NCI-H748 (cell line): ENCODE results near the gene NIM1K.
"Not testable (repeated sequence)": the region's sequence is repeated elsewhere in the genome, so short reads cannot be mapped to it uniquely, and the experiment has no call there.

Experiments used
- DNase-seq: peaks from one replicate; lab custom pipeline; 2025; ENCODE audit not compliant: unreplicated experiment; lab: John Stamatoyannopoulos, UW

NIM1K gene

DNA sequence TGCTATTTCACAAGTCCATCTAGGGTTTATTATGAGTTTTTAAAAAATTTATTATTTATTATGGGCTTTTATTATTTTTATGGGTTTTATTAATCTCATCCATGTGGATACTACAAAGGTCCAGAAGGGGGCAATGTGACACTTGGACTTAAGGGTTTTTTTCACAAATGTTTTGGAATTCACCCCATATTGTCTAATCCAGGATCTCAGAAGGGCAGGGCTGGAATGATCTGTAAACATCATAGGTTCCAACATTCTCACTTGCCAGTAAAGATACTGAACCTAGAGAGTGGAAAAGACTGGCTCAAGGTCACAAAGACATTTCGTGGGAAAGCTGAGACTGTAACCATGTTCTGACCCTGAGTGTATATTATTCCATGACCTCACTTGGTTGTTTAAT lies 35.6 kb downstream of the NIM1K start:
- peak; percentile 61 for DNase-seq

DNA sequence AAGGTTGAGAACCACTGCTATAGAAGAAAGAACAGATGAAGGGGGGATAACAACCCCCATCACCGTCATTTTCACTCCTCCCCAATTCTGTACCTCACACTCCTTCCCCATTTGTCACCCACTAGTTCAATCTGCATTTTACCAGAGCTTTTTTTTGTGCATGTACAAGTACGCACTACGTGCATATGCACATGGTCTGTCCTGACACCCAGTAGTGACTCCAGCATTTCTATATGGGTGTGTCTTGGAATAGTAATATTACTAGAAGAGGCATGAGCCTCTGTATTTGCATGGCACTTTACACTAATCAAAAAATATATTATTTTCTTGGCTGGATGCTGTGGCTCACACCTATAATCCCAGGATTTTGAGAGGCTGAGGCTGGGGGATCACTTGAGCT lies 38.7 kb downstream of the NIM1K start:
- DNase-seq, result no peak

- peak; percentile 62 for DNase-seq
Observed at GRCh38 chr5:43231977-43232376, 40.0 kb downstream of the NIM1K start.

GRCh38 chr5:43232943-43233833 lies 41.2 kb downstream of the NIM1K start:
- DNase-seq, result peak; percentile 34

DNA sequence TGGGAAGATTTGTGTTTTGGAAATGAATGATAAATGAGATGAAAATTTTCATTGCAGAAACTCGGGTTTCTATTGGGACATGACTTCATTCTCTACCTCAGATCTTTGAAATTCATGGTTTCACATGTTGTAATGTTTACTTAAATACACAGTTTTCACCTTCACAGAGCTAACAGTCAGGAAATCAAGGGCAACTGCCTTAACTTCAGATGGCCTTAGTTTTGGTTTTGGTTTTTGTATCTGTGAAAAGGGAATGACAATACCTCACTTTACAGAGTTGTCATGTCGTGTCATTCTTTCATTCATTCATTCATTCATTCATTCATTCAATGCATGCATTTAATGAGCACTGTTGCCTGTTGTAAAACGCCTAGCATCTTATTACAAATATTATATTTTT lies 41.9 kb downstream of the NIM1K start:
- DNase-seq, result no peak

DNA sequence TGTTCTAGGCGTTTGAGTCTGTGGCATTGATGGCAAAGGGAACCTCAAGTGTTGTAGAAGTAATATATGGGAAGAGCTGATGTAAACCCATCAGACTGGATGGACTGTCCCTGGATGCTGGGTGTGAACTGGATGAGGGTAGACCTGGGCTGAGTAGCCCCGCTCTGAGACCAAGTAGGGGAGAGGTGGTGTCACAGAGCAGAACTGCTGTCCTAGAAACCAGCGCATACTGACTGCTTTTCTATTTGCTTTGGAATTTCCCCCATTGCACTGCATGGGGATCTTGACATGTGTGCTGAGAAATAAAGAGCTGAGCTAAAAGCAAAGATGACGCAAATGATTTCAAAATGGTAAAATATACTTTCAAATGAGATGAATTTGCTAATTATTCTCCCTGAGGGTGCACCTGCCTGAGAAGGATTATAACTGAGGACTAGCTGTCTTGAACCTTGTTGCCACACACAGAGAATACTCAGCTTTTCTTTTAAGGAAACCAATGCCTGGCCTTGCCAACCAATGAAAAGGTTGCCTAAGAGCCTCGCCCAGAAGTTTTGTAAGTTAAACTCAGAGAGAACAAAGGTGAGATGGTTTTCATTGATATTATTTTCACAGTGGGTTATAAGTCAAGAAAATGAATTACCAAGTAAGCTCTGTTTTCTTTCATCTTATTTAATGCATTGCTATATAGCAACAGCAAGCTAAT lies 44.8 kb downstream of the NIM1K start:
- DNase-seq, result no peak

GRCh38 chr5:43242196-43242595 lies 50.2 kb downstream of the NIM1K start:
- DNase-seq, result no peak

DNA sequence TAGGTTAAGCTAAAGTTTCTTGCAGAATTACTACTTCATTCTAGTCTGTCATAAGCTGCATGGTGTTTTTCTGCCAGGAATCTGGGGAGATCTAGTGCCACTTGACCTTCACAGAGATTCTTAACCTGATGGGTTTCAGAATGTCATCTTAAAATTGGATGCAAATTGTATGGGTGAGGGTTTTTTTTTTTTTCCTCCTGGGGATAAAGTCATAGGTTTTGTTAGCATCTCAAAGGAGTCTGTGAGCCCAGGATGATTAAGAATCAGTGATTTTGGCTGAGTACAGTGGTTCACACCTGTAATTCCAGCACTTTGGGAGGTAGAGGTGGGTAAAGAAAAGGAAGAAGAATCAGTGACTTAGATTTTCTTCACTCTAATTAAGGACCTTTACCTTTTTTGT lies 51.2 kb downstream of the NIM1K start:
- DNase-seq, result no peak

- DNase-seq, result no peak
Observed at GRCh38 chr5:43244823-43245565, 53.0 kb downstream of the NIM1K start.

- DNase-seq, result no peak
Observed at GRCh38 chr5:43245724-43246385, 53.8 kb downstream of the NIM1K start.

DNA sequence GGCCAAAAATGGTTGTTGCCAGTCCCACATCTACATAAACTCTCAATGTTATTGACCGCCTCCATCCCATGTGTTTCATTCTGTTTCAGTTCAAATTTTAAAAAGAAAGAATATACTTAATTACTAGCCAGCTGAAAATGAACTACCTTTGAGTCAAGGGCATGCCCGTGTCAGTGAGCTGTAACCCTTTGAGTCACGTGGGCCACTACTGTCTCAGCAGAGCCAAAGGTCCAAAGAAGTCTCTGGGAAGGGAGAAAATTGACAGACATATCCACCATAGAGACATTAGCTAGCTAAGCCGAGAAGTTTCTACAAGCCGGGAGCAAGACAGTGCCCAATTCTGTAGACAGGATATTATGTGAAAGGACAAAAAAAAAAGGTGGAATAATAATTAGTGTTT lies 59.7 kb downstream of the NIM1K start:
- no peak for DNase-seq

DNA sequence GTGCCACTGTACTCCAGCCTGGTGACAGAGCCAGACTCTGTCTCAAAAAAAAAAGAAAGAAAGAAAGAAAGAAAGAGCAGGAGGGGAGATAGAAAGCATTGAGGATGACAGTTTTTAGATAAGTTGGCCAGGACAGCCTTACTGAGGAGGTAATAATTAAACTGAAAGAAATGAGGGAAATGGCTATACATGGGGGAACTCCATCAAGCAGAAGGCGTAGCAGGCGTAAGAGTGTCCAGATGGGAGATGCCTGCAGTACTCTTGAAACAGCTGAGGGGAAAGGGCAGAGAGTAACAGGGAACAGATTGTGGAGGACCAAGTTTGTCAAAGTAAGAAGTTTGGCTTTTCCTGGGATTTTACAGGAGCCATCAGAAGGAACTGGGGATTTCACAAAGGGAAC lies 63.7 kb downstream of the NIM1K start:
- no peak for DNase-seq

DNA sequence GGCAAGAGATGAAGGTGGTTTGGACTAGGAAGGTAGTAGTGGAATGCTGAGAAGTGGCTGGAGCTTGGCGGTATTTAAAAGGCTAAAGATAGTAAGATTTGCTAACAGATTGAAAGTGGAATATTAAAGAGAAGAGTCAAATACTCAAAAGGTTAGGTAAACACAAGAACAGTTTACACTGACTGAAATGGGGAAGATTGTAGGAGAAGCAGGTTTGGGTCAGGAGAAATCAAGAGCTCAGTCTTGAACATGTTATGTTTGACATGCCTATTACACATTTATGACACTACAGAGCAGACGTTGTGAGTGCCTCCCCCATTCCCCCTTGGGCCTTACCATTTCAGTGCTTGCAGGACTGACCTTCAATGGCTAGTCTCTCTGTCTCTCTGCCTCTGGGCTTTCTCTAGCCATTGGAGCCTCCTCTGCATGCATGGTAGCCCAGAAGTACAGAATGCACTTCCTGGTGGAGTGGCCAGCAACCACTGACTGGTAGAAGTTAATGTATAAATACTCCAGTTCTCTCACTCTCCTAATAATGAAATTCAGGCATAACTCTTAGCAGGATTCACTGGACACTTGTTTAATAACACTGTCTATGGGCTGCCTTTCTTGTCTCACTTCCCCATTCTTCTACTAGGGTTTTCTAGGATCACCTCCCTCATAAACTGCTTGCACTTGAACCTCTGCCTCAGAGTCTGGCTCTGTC lies 64.4 kb downstream of the NIM1K start:
- no peak for DNase-seq

DNA sequence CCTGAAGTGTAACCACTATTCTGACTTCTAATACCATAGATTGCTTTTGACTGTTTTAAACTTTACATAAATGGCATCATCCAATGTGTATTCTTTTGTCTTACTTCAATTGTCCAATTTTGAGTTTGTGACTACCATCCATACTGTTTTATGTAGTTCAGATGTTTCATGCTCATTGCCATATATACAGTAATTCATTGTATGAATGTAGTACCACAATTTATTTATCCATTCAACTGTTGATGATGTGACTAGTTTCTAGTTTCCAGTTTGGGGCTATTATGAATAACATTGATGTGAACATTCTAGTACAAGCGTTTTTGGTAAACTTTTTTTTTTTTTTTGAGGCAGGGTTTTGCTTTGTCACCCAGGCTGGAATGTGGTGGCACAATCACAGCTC lies 66.1 kb downstream of the NIM1K start:
- DNase-seq, result no peak

DNA sequence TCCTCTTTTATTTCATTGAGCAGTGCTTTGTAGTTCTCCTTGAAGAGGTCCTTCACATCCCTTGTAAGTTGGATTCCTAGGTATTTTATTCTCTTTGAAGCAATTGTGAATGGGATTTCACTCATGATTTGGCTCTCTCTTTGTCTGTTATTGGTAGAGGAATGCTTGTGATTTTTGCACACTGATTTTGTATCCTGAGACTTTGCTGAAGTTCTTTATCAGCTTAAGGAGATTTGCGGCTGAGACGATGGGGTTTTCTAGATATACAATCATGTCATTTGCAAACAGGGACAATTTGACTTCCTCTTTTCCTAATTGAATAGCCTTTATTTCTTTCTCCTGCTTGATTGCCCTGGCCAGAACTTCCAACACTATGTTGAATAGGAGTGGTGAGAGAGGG lies 70.2 kb downstream of the NIM1K start:
- not testable (repeated sequence) for DNase-seq

GRCh38 chr5:43268188-43268820 lies 76.3 kb downstream of the NIM1K start:
- DNase-seq, result no peak

- DNase-seq, result no peak
Observed at GRCh38 chr5:43270645-43271044, 78.6 kb downstream of the NIM1K start.

DNA sequence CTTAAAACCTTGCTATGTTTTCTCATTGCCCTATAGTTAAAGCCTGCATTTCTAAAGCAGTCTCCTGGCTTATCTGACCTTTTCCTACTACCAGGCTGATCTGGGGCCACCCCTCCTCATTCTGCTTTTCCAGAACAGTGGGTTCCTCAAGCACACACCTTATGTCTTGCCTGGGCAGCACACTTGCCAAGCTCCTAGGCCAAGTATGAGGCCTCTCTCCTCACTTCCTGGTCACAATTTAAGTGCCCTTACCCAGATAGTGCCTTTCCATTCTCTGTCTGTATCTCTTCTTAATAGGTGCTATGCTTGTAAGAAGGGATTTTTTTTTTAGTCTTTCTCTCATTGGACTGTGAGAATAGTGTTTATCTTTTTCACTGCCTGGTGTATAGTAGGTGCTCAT lies 81.5 kb downstream of the NIM1K start:
- DNase-seq, result no peak

- DNase-seq, result no peak
Observed at GRCh38 chr5:43274435-43275114, 82.5 kb downstream of the NIM1K start.

DNA sequence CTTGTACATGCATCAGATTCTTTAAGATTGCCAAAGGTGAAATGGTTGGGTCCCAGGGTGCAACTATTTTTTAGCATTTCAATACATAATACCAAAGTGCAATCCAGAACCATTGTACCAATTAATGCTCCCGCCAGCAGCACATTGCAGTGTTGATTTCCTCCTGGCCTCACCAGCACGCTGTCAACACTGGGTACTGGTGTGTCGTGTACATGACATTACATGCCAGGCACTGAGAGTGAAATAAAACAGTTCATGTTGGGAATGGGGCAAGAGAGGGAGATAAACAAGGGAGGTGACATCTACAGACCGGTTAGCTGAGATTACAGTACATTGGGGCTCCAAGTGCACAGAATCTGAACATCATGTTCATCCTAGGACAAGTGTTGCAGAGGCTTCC lies 83.4 kb downstream of the NIM1K start:
- DNase-seq, result no peak
